ENCODE results near the gene IGSF21. TPM values are rescaled to one million over a fixed set of nuclear protein-coding genes. Genes with fewer than 3 reads are reported as not detected.

Gene IGSF21
- total RNA-seq, 4 donors from 2014 or later, result 0.11 to 2.6 (median 0.69) TPM

DNA sequence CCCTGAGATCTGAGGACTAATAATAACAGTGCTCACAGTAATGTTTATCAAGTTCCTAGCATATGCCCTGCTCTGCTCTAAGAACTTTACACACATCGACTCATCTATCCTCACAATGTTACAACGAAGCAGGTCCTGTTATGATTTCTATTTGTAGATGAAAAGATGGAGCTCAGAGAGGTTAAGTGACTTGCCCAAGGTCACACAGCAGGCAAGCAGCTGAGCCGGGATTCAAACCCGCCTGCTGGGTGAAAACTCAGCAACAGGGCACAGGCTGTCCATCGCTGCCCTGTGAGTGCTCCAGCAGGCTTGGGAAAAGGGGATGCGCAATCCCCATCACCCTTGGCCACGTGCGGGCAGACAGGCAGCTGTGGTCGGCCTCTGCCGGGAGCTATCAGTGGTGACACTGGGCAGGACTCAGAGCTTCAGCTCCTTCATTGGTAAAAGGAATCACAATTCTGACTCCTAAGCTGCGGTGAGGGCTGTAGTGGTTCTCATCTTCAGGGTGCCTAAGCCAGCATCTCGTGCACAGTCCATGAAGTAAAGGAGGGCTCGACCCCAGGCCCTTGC is 199.8 kb downstream of the IGSF21 start:
- H3K27ac ChIP-seq, result no peak overlapping the region
- TF ChIP-seq, protein P1, sequence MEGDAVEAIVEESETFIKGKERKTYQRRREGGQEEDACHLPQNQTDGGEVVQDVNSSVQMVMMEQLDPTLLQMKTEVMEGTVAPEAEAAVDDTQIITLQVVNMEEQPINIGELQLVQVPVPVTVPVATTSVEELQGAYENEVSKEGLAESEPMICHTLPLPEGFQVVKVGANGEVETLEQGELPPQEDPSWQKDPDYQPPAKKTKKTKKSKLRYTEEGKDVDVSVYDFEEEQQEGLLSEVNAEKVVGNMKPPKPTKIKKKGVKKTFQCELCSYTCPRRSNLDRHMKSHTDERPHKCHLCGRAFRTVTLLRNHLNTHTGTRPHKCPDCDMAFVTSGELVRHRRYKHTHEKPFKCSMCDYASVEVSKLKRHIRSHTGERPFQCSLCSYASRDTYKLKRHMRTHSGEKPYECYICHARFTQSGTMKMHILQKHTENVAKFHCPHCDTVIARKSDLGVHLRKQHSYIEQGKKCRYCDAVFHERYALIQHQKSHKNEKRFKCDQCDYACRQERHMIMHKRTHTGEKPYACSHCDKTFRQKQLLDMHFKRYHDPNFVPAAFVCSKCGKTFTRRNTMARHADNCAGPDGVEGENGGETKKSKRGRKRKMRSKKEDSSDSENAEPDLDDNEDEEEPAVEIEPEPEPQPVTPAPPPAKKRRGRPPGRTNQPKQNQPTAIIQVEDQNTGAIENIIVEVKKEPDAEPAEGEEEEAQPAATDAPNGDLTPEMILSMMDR (IDR thresholded peaks at IDR 0.05), result no peak
- no peak for TF ChIP-seq POLR2A (IDR thresholded peaks at IDR 0.05)
- intact Hi-C loops (cut with DNase I), result no loop called here
- H3K36me3 ChIP-seq, result no peaks in the 10 kb centered on the region
- no peaks in the 10 kb centered on the region for H3K4me1 ChIP-seq
- DNase-seq, result no peak
- 64 to 81% methylated on average over 2 to 10 of the region's 13 CpGs for WGBS, 2 donors
- no peaks in the 10 kb centered on the region for H3K9me3 ChIP-seq
- H3K4me3 ChIP-seq (replicated peaks in 1 of 3), result no peak overlapping the region
- H3K27me3 ChIP-seq, result no peaks in the 10 kb centered on the region

GRCh38 chr1:18309552-18310155 is 202.1 kb downstream of the IGSF21 start:
- Histone ChIP-seq H3K36me3 (no peaks in the 10 kb centered on the region), H3K9me3 (no peaks in the 10 kb centered on the region), H3K4me3 (replicated peaks in 1 of 3) (no peak overlapping the region), H3K27me3 (no peaks in the 10 kb centered on the region), H3K27ac (no peak overlapping the region), H3K4me1 (no peaks in the 10 kb centered on the region)
- no peak for DNase-seq
- intact Hi-C loops (cut with DNase I), result no loop called here
- TF ChIP-seq, protein P1 (IDR thresholded peaks at IDR 0.05), result no peak
- no peak for TF ChIP-seq POLR2A (IDR thresholded peaks at IDR 0.05)
- WGBS, 2 donors, result 68 to 80% methylated on average over 10 of the region's 10 CpGs

GRCh38 chr1:18312961-18313360 is 205.4 kb downstream of the IGSF21 start:
- Histone ChIP-seq H3K27me3 (no peaks in the 10 kb centered on the region), H3K36me3 (no peaks in the 10 kb centered on the region), H3K27ac (no peak overlapping the region), H3K4me1 (no peaks in the 10 kb centered on the region), H3K9me3 (no peaks in the 10 kb centered on the region), H3K4me3 (replicated peaks in 1 of 3) (no peak overlapping the region)
- DNase-seq, result no peak
- 69 to 77% methylated on average over 10 of the region's 10 CpGs for WGBS, 2 donors
- TF ChIP-seq, protein P1 (IDR thresholded peaks at IDR 0.05), result no peak
- TF ChIP-seq POLR2A (IDR thresholded peaks at IDR 0.05), result no peak
- intact Hi-C loops (cut with DNase I), result no loop called here

GRCh38 chr1:18313523-18313922 is 205.9 kb downstream of the IGSF21 start:
- WGBS, 2 donors, result 93 to 100% methylated on average over 2 of the region's 2 CpGs
- TF ChIP-seq POLR2A (IDR thresholded peaks at IDR 0.05), result no peak
- TF ChIP-seq, protein P1 (IDR thresholded peaks at IDR 0.05), result no peak

DNA sequence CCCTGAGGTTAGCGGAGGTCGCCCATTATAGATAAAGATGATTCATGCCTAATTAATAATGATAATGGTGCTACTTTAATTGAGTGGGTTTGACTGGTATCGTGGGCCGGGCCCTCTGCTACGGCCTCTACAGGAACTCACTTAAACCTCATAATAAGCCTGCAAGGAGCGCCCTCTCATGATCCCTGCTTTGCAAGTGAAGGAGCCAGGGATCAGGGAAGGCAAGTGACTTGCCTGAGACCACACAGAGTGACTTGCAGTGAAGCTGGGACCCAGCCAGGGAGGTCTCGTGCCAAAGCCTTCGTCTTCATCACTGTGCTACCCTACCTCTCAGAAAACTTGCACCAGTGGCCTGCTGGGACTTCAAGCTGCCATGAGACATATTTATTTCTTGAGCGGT is 206.8 kb downstream of the IGSF21 start:
- TF ChIP-seq, protein P1 (IDR thresholded peaks at IDR 0.05), result no peak
- TF ChIP-seq POLR2A (IDR thresholded peaks at IDR 0.05), result no peak
- intact Hi-C loops (cut with DNase I), result no loop called here
- Histone ChIP-seq H3K27me3 (no peaks in the 10 kb centered on the region), H3K27ac (no peak overlapping the region), H3K4me1 (no peaks in the 10 kb centered on the region), H3K4me3 (replicated peaks in 1 of 3) (no peak overlapping the region), H3K36me3 (no peaks in the 10 kb centered on the region), H3K9me3 (no peaks in the 10 kb centered on the region)
- WGBS, 2 donors, result 83 to 85% methylated on average over 9 of the region's 9 CpGs
- DNase-seq, result no peak

More at GRCh38 chr1:18313523-18313922, 205.9 kb downstream of the IGSF21 start:
- no peaks in the 10 kb centered on the region for H3K27me3 ChIP-seq
- H3K9me3 ChIP-seq, result no peaks in the 10 kb centered on the region
- no peaks in the 10 kb centered on the region for H3K36me3 ChIP-seq
- H3K4me1 ChIP-seq, result no peaks in the 10 kb centered on the region
- no peak for DNase-seq
- intact Hi-C loops (cut with DNase I), result no loop called here
- no peak overlapping the region for H3K27ac ChIP-seq
- no peak overlapping the region for H3K4me3 ChIP-seq (replicated peaks in 1 of 3)

Measured in thyroid gland (tissue), 4 donors.